IPS DF 4.7 (cell line): Measurements from ENCODE around the gene MRM2.

ENCODE experiments used
- DNase-seq: peaks from one replicate; pipeline ENCODE4 v3.0.0-alpha.2; 2013; ENCODE audit warnings: low spot score; ENCODE audit errors: extremely low read depth

MRM2 gene

GRCh38 chr7:2266911-2267310, 24.9 kb upstream of the MRM2 start:
- DNase-seq = no peak

- DNase-seq = no peak
Measured at GRCh38 chr7:2264158-2264557, 22.2 kb upstream of the MRM2 start.

GRCh38 chr7:2263176-2263575, 21.2 kb upstream of the MRM2 start:
- DNase-seq = no peak

- DNase-seq = no peak
Measured at GRCh38 chr7:2261611-2262010, 19.6 kb upstream of the MRM2 start.

DNA sequence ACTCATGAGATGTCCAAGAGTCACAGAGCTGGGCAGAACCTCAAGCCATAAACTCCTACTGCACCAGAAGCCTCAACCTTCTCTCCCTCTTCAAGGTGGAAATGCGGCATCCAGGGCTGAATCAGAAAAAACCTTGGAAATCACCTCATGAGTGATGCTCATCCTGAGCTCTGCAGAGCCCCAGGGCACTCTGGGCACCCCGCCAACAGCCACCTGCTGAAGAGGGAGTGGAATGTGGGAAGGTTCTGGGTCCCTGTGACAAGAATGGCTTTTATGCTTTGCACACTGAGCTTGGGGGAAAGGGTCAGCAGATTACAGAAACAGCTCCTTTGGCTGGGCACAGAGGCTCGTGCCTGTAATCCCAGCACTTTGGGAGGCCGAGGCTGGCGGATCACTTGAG, 18.8 kb upstream of the MRM2 start:
- no peak for DNase-seq

GRCh38 chr7:2259480-2259879, 17.5 kb upstream of the MRM2 start:
- DNase-seq = no peak

DNA sequence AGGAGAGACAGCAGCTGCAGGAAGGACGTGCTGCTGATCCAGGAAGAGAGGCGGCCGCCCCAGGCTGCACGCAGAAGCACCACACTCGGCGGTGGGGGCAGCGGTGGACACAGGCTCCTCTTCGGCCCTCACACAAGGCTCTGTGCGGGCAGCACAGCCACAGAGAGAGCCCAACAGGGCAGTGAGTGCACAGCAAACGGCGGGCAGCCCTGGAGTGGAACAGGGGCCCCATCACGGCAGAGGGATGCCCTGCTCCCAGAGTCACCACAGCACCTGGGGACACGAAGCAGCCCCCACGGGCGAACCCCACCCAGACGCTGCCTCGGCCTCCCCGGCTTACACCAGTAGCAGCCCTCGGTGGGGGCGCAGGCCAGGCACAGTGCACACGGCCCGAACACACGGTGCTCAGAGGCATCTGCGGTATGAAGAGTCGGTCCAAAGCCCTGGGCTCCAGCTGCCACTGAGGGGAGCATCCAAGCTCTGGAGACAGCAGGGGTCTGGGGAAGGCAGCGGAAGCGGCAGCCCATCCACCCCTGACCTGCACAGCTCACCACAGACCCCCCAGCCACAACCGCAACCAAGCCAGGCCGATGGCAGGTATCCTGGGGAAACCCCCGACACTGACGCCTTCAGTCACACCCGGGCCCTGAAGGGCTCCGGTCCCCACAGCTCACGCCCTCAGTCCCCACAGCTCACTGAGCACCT, 16.8 kb upstream of the MRM2 start:
- DNase-seq = no peak

DNA sequence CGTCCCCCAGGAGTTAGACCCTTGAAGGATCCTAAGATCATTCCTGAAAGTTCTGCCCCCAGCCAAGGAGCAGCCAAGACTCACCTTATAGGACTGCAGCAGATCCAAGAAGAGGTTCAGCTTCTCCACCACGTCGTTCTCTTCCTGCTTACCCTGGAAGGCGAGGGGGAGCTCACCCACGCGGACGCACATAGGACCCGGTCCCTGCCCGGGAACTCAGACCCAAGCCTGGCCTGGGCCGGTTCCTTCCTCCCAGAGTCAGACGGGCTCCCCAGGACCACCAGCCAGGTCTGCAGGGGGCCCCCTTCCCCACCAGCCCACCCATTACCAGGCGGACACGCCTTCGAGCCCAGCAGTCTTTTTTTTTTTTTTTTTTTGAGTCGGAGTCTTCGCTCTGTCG, 15.6 kb upstream of the MRM2 start:
- no peak for DNase-seq

DNA sequence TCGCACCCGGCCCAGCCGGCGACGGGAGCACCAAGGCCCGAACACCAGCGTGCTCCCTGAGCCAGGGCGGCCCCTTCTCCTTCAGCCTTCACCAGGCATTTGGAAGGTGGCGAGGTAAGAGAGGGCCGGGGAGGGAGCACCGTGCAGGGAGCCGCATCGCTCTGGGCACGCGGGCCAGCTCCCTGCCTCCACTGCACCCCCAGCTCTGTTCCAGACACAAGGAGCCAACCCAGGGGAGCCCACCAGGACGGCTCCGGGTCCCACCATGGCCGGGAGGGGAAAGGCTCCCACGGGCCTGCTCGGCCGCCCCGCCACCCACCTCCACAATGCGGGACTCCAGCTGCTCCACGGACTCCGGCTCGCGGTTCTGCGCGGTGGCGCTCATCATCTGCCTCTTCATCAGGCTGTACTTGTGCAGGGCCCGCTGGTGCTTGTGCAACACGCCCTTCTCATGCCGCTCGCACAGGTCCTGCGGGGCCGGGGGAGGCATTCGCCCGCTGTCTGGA, 15.1 kb upstream of the MRM2 start:
- DNase-seq = no peak

GRCh38 chr7:2256306-2257045, 14.5 kb upstream of the MRM2 start:
- DNase-seq = no peak

DNA sequence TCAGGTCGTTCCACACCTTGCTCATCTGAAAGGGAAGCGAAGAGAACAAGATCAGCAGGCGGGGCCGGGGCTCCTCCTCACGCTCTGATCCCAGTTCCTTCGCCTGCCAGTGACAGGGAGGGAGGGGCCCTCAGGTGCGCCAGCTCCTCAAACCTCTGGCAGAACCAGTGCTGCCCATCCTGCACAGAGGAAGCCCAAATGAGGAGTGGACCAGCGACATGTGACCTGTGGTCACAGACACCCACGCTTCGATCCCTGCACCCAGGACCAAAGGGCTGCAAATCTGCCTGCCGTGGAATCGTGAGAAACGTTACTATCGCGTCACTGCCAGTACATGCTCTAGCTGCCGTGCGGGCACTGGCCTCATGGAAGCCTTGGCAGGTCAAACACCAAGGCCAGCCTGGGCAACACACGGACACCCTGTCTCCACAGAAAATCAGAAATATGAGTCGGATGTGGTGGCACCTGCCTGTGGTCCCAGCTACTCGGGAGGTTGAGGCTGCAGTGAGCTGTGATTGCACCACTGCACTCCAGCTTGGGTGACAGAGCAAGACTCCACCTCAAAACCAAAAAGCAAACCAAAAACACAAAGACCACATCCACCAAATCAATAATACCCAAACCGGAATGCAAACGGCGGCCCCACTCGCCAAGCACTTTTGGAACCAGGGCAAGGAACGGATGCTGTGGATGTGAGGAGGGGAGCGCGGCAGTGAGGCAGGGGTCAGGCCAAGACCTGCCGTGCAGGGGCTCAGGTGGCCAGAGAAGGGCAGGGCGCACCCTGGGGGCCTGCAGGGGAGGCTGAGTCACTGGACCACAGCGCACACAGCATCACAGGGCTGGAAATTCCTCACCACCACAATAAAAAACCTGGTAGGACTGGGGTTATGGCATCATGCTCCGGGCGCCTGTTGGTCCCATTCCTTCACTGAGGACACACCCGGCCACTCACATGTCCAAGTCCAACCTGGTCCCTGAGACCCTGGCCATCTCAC, 13.4 kb upstream of the MRM2 start:
- DNase-seq = no peak

- DNase-seq = no peak
Measured at GRCh38 chr7:2254429-2255144, 12.6 kb upstream of the MRM2 start.

DNA sequence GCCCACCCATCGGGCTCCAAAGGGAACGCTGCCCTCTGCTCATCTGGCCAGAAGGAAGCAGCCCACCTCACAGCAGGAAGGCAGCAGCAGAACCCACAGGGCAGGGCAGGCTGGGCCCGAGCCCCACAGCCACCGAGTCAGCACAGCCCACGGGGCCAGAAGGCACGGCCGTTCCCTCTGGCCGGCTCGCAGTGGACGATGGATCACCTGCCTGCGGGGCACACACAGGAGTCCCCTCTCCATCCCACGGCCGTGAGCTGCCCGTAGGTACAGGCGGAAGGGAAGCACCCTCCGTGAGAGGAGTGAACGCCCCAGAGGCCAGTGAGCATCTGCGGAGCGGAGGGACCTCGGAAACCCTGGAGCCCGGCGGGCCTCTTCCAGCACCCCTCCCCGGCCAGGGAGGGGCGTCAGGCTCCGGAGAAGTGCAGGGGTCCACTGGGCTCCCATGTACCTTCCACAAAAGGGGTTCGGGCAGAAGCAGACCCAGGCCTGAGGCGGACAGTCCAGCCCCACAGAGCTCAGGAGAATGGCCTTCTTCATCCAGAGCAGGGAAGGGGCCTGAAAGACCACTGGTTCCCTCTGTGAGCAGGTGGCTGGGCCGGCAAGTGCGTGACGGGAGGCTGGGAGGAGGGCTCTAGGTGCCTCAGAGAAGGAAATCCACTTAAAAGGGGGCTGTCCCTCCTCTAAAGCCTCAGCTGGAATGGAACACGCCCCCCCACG, 11.7 kb upstream of the MRM2 start:
- DNase-seq = no peak

- no peak for DNase-seq
Measured at GRCh38 chr7:2253021-2253420, 11.0 kb upstream of the MRM2 start.

GRCh38 chr7:2251841-2252771, 10.1 kb upstream of the MRM2 start:
- no peak for DNase-seq

DNA sequence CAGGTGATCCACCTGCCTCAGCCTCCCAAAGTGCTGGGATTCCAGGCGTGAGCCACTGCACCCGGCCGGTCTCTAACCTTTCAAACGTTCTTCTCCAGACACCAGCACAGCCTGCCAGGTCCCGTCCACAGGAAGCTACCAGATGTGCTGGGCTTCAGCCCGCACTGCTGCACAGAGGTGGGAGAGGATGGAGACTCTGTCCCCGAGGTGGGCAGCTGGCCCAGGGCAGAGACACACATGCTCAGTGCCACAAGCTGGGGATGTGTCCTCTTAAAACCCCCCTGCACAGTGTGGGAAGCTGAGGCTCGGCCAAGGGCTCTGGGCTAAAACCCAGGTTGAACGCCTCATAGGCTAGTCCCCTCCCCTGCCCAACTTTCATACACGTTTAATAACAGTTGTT, 9.4 kb upstream of the MRM2 start:
- DNase-seq = no peak

DNA sequence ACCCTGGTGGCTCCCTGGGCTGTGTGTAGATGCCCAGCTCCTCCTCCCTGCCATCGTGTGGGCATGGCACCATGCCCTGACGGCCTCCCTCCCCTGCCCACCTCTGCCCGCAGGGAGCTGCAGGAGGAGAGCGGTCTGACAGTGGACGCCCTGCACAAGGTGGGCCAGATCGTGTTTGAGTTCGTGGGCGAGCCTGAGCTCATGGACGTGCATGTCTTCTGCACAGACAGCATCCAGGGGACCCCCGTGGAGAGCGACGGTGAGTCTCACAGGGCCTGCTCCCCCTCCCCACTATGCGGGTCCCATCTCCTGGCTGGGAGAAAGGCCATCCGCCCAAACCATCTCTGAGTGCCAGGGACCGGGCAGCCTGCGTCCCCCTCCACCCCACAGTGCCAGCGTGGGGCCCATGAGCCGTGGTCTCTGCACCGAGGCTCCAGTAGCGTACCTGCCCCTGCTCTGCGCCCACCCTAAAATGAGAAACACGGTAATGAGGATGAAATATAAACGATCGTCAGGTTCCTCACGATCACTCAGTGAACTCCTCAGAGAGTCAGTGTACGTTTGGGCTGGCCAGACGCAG, 7.8 kb upstream of the MRM2 start:
- no peak for DNase-seq

DNA sequence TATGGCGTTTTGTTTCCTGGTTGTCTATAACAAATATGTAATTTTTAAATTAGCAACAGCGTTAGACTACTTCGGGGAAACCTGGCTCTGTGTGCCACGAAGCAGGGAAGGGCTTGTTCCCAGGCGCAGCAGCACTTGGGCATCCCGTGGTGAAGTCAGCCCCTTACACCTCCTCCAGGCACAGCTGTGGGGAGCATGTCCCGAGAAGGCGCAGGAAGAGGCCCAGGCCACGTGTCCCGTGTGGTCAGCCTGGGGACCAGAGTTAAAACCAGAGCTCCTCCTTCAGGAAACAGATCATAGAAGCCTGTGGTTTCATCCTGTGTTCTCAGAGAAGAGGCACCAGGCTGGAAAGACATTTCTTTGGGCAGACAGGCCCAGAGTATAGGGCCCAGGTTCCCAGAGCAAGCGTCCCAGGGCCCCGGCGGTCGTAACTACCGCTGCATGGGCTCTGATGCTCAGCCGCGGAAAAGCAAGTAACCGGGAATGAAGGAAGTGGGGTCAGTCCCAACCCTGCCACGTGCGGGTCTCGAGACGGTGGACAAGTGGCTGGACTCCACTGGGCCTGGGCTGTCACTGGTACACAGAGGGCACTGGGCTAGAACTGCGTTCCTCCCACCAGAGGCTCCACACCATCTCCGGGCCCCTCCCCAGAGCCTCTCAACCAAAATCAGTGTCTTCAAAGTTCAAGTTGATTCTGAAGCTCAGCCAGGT, 7.1 kb upstream of the MRM2 start:
- no peak for DNase-seq
